Measurements from ENCODE around the gene ARMC9. TPM values are rescaled to one million over a fixed set of nuclear protein-coding genes. Genes with fewer than 3 reads are reported as not detected.

The ARMC9 gene
- total and polyA plus RNA-seq, 11 donors, result 0.95 to 4.7 (median 2.4) TPM

DNA sequence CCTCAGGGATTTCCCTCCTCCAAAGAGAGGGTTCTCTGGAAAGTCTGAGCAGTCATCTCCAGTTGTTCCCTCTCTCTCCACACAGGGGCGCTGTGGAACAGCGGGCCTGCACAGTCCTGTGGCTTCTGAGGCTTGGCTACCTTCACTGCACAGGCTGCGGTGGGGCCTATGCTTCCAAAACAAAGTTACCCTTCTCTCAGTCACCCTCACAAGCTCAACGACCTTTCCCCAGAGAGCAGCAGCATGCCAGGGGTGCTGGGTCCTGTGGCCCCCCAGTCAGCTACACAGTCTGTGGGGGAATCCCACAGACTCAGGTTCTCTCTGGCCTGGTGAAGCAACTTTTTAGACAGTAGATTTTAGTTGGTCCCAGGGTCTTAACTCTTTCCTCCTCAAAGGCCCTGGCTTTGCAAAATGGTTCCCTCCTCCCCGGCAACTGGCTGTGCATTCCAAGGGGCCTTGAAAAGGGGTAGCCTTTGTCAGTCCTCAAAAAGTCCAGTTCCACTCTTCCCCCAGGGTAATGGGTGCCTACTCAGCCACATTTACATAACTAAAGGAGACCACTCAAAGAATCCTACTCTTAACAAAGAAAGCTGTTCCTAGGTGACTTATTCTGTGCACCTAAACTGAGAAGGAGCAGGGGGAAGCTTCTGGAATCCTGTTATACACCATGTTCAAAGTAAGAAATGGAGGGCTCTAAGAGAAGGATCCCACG is 212.0 kb downstream of the ARMC9 start:
- WGBS, 4 donors, result 78 to 87% (median 79%) methylated on average over 6 of the region's 6 CpGs
- DNase-seq, result peak in 1 of 5 donors; percentile 12

DNA sequence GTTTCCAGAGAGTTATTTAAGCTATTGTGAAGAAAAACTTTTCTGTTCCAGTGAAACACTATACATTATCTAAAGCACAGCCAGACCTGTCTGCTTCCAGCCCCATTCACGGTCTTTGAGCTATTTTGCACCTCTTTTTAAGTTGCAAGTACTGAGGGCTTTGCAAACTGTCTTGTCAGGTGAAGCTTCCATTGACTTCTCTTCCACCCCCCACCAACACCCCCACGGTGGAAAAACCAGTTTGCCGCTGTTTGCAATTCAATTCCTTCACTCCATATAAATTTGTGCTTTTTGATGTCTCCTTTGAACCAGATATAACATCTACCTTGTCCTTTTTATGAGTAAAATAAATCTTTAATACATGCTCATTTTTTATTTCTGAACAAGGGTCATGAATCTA is 212.8 kb downstream of the ARMC9 start:
- Histone ChIP-seq H3K27ac (no peak overlapping the region), H3K36me3 (no peaks in the 10 kb centered on the region), H3K4me3 (no peak overlapping the region), H3K27me3 (peaks cover 0 to 14% (median 4%) of the 10 kb centered on the region in 9 donors), H3K9me3 (peaks cover 0 to 12% (median 0%) of the 10 kb centered on the region in 12 donors), H3K4me1 (peaks cover 0 to 16% (median 9%) of the 10 kb centered on the region in 12 donors)
- intact Hi-C loops (cut with DNase I), result loop anchor here in 9 of 10 donors (2.0 to 10.0 kb wide), 6 partner anchors 114 to 308 kb away; no protein-coding TSS in a partner anchor
- WGBS, 4 donors, result 68 to 74% (median 72%) methylated on average over 3 of the region's 3 CpGs
- TF ChIP-seq POLR2A (IDR thresholded peaks at IDR 0.05), result no peak
- TF ChIP-seq, protein P1, sequence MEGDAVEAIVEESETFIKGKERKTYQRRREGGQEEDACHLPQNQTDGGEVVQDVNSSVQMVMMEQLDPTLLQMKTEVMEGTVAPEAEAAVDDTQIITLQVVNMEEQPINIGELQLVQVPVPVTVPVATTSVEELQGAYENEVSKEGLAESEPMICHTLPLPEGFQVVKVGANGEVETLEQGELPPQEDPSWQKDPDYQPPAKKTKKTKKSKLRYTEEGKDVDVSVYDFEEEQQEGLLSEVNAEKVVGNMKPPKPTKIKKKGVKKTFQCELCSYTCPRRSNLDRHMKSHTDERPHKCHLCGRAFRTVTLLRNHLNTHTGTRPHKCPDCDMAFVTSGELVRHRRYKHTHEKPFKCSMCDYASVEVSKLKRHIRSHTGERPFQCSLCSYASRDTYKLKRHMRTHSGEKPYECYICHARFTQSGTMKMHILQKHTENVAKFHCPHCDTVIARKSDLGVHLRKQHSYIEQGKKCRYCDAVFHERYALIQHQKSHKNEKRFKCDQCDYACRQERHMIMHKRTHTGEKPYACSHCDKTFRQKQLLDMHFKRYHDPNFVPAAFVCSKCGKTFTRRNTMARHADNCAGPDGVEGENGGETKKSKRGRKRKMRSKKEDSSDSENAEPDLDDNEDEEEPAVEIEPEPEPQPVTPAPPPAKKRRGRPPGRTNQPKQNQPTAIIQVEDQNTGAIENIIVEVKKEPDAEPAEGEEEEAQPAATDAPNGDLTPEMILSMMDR (IDR thresholded peaks at IDR 0.05), result no peak
- no peak for DNase-seq
- ATAC-seq, result no peak

More for the DNA sequence above, 212.0 kb downstream of the ARMC9 start:
- H3K27me3 ChIP-seq, result peaks cover 0 to 14% (median 1%) of the 10 kb centered on the region in 9 donors
- no peak overlapping the region for H3K27ac ChIP-seq
- no peak for ATAC-seq
- H3K4me1 ChIP-seq, result peaks cover 0 to 23% (median 10%) of the 10 kb centered on the region in 12 donors
- intact Hi-C loops (cut with DNase I), result loop anchor here in 9 of 10 donors (2.0 to 10.0 kb wide), 6 partner anchors 113 to 308 kb away; no protein-coding TSS in a partner anchor
- no peaks in the 10 kb centered on the region for H3K36me3 ChIP-seq
- peaks cover 0 to 12% (median 0%) of the 10 kb centered on the region in 12 donors for H3K9me3 ChIP-seq
- H3K4me3 ChIP-seq, result no peak overlapping the region
- no peak for TF ChIP-seq POLR2A (IDR thresholded peaks at IDR 0.05)
- TF ChIP-seq, protein P1 (IDR thresholded peaks at IDR 0.05), result peak in 3 of 12 donors; percentile 4 to 8 (median 7)

DNA sequence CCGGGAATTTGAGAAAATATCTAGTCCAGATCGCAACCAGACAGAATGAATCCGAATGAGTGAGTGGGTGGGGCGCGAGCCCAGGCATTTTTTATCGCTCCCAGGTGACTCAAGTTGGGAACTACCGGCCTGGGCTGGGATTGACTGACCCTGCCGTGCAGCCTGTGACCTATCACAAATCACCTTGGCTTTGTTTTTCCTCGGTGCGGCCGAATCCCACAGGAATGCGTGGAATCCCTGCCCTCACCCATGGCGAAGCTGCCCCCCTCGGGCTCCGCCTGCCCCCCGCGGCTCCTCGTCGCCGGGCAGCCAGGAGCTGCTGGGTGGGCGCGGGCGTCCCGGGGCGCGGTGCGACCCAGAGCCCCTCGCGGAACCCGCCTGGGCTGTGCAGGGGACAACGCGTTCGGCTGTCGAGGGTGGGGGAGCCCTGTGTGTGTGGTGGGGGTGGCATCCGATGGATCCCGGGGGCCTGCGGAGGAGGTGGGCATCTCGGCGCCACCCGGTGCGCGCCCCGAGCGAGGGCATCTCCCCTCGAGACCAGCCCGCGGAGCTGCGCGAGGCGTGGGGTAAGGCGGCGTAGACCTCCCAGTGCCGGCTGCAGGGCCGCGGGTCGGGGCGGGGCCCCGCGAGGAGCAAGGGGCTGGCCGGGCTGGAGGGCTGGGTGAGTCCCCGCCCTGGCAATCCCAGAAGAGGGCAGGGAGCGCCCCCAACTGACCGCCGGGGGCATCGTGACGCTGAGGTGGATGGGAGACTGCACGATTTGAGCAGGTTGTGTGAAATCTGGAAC is 213.6 kb downstream of the ARMC9 start:
- DNase-seq (peak; percentile 78 to 91 (median 85)), ATAC-seq (peak; percentile 81 to 100 (median 99))
- Histone ChIP-seq H3K9me3 (peaks cover 0 to 12% (median 0%) of the 10 kb centered on the region in 12 donors), H3K27me3 (peaks cover 0 to 14% (median 4%) of the 10 kb centered on the region in 9 donors), H3K36me3 (no peaks in the 10 kb centered on the region), H3K4me3 (peak overlapping the region; percentile 29 to 79 (median 64)), H3K4me1 (peaks cover 0 to 16% (median 9%) of the 10 kb centered on the region in 12 donors), H3K27ac (peak overlapping the region in 2 of 12 donors; percentile 10 to 33)
- intact Hi-C loops (cut with DNase I), result loop anchor here (1.0 to 10.0 kb wide), 9 partner anchors 115 to 309 kb away; no protein-coding TSS in a partner anchor
- 2 to 17% (median 4%) methylated on average over 5 to 67 of the region's 67 CpGs for WGBS, 4 donors
- TF ChIP-seq, protein P1 (IDR thresholded peaks at IDR 0.05), result peak; percentile 67 to 96 (median 86)
- no peak for TF ChIP-seq POLR2A (IDR thresholded peaks at IDR 0.05)

All from heart left ventricle (tissue), 16 donors.